Hepatocyte (in vitro differentiated cells): ENCODE results near the gene SPATA20. TPM values are rescaled to one million over a fixed set of nuclear protein-coding genes. Genes with fewer than 3 reads are reported as not detected.
A peak's percentile ranks its signal among the peaks of the same experiment; 100 is the strongest.

Experiments used
- DNase-seq: peaks from one replicate; pipeline ENCODE4 v3.0.0-alpha.2; 2016; ENCODE audit warnings: low spot score
- H2AFZ ChIP-seq: fragments of 200-600 bp; sonication (generic); 2 replicates; pipeline ENCODE4 v1.6.0; 2016; ENCODE audit warnings: antibody characterized with exemption, mild to moderate bottlenecking
- H3K27ac ChIP-seq: fragments of 200-600 bp; sonication (generic); 2 replicates; pipeline ENCODE4 v1.5.1; 2016; ENCODE audit warnings: mild to moderate bottlenecking
- H3K27me3 ChIP-seq: fragments of 200-600 bp; sonication (generic); 2 replicates; pipeline ENCODE4 v1.6.1; 2016
- H3K36me3 ChIP-seq: fragments of 200-600 bp; sonication (generic); replicated peaks from 2 replicates; pipeline ENCODE4 v1.5.1; 2016; ENCODE audit warnings: low read depth; ENCODE audit not compliant: insufficient read depth
- H3K4me1 ChIP-seq: fragments of 200-600 bp; sonication (generic); 2 replicates; pipeline ENCODE4 v1.5.1; 2016; ENCODE audit warnings: mild to moderate bottlenecking, moderate library complexity; ENCODE audit not compliant: insufficient read depth
- H3K4me2 ChIP-seq: fragments of 200-600 bp; sonication (generic); 2 replicates; pipeline ENCODE4 v1.6.0; 2016
- H3K4me3 ChIP-seq: fragments of 200-600 bp; sonication (generic); 2 replicates; pipeline ENCODE4 v1.5.1; 2016; ENCODE audit warnings: mild to moderate bottlenecking
- H3K79me2 ChIP-seq: fragments of 200-600 bp; sonication (generic); 2 replicates; pipeline ENCODE4 v1.6.0; 2017; ENCODE audit warnings: mild to moderate bottlenecking
- H3K9me2 ChIP-seq: fragments of 200-600 bp; sonication (generic); replicated peaks from 2 replicates; pipeline ENCODE4 v1.6.0; 2017; ENCODE audit warnings: mild to moderate bottlenecking; ENCODE audit not compliant: insufficient read depth
- H3K9me3 ChIP-seq: fragments of 200-600 bp; sonication (generic); 2 replicates; pipeline ENCODE4 v1.5.1; 2016; ENCODE audit warnings: low read depth, mild to moderate bottlenecking
- H4K20me1 ChIP-seq: fragments of 200-600 bp; sonication (generic); 2 replicates; pipeline ENCODE4 v1.6.0; 2016; ENCODE audit warnings: mild to moderate bottlenecking; ENCODE audit not compliant: insufficient read depth, poor library complexity, severe bottlenecking
- CTCF ChIP-seq: fragments of 200-600 bp; sonication (generic); IDR thresholded peaks from 2 replicates; pipeline ENCODE4 v1.5.1; 2016; ENCODE audit warnings: antibody characterized with exemption, mild to moderate bottlenecking; ENCODE audit not compliant: poor library complexity
- EZH2 ChIP-seq: fragments of 200-600 bp; sonication (generic); IDR thresholded peaks from 2 replicates; pipeline ENCODE4 v1.6.1; 2016; ENCODE audit warnings: antibody characterized with exemption, mild to moderate bottlenecking, borderline replicate concordance
- EZH2phosphoT487 ChIP-seq: fragments of 200-600 bp; sonication (generic); IDR thresholded peaks from one replicate; pipeline ENCODE4 v1.6.1; 2018; ENCODE audit warnings: antibody characterized with exemption, mild to moderate bottlenecking, low read depth, moderate library complexity; ENCODE audit not compliant: unreplicated experiment, severe bottlenecking
- WGBS: methylation state at CpG from one replicate; pipeline ENCODE4 v1.1.6; 2016; ENCODE audit warnings: low lambda C conversion rate; ENCODE audit errors: missing lambda C conversion rate; 5-methylcytosine and 5-hydroxymethylcytosine counted together
- polyA plus RNA-seq: library from polyadenylated mRNA; unstranded; fragments of >200 nt; fragmentation: Nextera tagmentation; extraction: Ambion mirVana; gene quantifications from 2 replicates; pipeline ENCODE4 v1.2.1, GENCODE V29; 2016
- total RNA-seq: library from RNA; depleted of rRNA; stranded (reverse); fragments of >200 nt; gene quantifications from 2 replicates; pipeline ENCODE4 v1.2.3, GENCODE V29; 2014

SPATA20 gene
- total and polyA plus RNA-seq, 2 experiments from 2014 or later = 97.5 to 108 TPM

GRCh38 chr17:50603340-50603739, 56.4 kb downstream of the SPATA20 start:
- 77% methylated on average over 9 of the region's 9 CpGs for WGBS
- Histone ChIP-seq H2AFZ (no peak overlapping the region), H3K36me3 (no peaks in the 10 kb centered on the region), H3K27ac (no peak overlapping the region), H3K79me2 (no peaks in the 10 kb centered on the region), H3K9me3 (no peaks in the 10 kb centered on the region), H3K4me1 (peaks cover 29% of the 10 kb centered on the region), H3K4me3 (no peak overlapping the region), H3K27me3 (no peaks in the 10 kb centered on the region), H4K20me1 (no peaks in the 10 kb centered on the region), H3K4me2 (no peak overlapping the region), H3K9me2 (no peaks in the 10 kb centered on the region)
- no peak for DNase-seq
- TF ChIP-seq EZH2phosphoT487 (no peak), CTCF (no peak), EZH2 (no peak)

GRCh38 chr17:50604513-50604912, 57.5 kb downstream of the SPATA20 start:
- Histone ChIP-seq H3K4me3 (no peak overlapping the region), H3K27ac (peak overlapping the region; percentile 85), H3K79me2 (no peaks in the 10 kb centered on the region), H3K4me1 (peaks cover 29% of the 10 kb centered on the region), H3K9me2 (no peaks in the 10 kb centered on the region), H2AFZ (no peak overlapping the region), H3K4me2 (peak overlapping the region; percentile 53), H3K36me3 (no peaks in the 10 kb centered on the region), H4K20me1 (no peaks in the 10 kb centered on the region), H3K27me3 (no peaks in the 10 kb centered on the region), H3K9me3 (no peaks in the 10 kb centered on the region)
- DNase-seq = peak; percentile 89
- TF ChIP-seq CTCF (no peak), EZH2phosphoT487 (no peak), EZH2 (no peak)
- WGBS = 40% methylated on average over 13 of the region's 13 CpGs

- peaks cover 29% of the 10 kb centered on the region for H3K4me1 ChIP-seq
- H3K9me3 ChIP-seq = no peaks in the 10 kb centered on the region
- H3K79me2 ChIP-seq = no peaks in the 10 kb centered on the region
- H3K4me2 ChIP-seq = no peak overlapping the region
- no peak overlapping the region for H2AFZ ChIP-seq
- peak overlapping the region; percentile 85 for H3K27ac ChIP-seq
- H3K27me3 ChIP-seq = no peaks in the 10 kb centered on the region
- WGBS = 87% methylated on average over 10 of the region's 10 CpGs
- H3K9me2 ChIP-seq = no peaks in the 10 kb centered on the region
- no peaks in the 10 kb centered on the region for H3K36me3 ChIP-seq
- TF ChIP-seq CTCF (no peak), EZH2 (no peak), EZH2phosphoT487 (no peak)
- no peaks in the 10 kb centered on the region for H4K20me1 ChIP-seq
- DNase-seq = no peak
- H3K4me3 ChIP-seq = no peak overlapping the region
These were observed 58.5 kb downstream of the SPATA20 start for GRCh38 chr17:50605429-50605828.

Other genes starting within 250 kb of the SPATA20 start
- 26.8 and 27.4 TPM in 2 replicates for gene XYLT2, start 201.0 kb upstream of the SPATA20 start, total RNA-seq
- 18.3 and 19.9 TPM in 2 replicates for gene XYLT2, start 201.0 kb upstream of the SPATA20 start, polyA plus RNA-seq
- gene MRPL27, start 174.0 kb upstream of the SPATA20 start, total RNA-seq = 83.0 and 98.5 TPM in 2 replicates
- 139 TPM in 2 replicates for gene MRPL27, start 174.0 kb upstream of the SPATA20 start, polyA plus RNA-seq
- gene EME1, start 173.9 kb upstream of the SPATA20 start, total RNA-seq = 1.9 and 2.1 TPM in 2 replicates
- gene EME1, start 173.9 kb upstream of the SPATA20 start, polyA plus RNA-seq = 5.1 and 7.2 TPM in 2 replicates
- 97.9 and 121 TPM in 2 replicates for gene LRRC59, start 149.7 kb upstream of the SPATA20 start, total RNA-seq
- 82.3 and 105 TPM in 2 replicates for gene LRRC59, start 149.7 kb upstream of the SPATA20 start, polyA plus RNA-seq
- 37.7 and 47.9 TPM in 2 replicates for gene ACSF2, start 121.0 kb upstream of the SPATA20 start, total RNA-seq
- gene ACSF2, start 121.0 kb upstream of the SPATA20 start, polyA plus RNA-seq = 39.1 and 43.1 TPM in 2 replicates
- gene CHAD, start 78.3 kb upstream of the SPATA20 start, total RNA-seq = 0.20 and 0.40 TPM in 2 replicates
- 1.1 and 1.8 TPM in 2 replicates for gene CHAD, start 78.3 kb upstream of the SPATA20 start, polyA plus RNA-seq
- 28.6 and 29.7 TPM in 2 replicates for gene RSAD1, start 68.3 kb upstream of the SPATA20 start, total RNA-seq
- 30.4 and 44.2 TPM in 2 replicates for gene RSAD1, start 68.3 kb upstream of the SPATA20 start, polyA plus RNA-seq
- 0.43 TPM in 1 of 2 replicates, not detected in the other for gene MYCBPAP, start 38.7 kb upstream of the SPATA20 start, total RNA-seq
- gene MYCBPAP, start 38.7 kb upstream of the SPATA20 start, polyA plus RNA-seq = 0.70 and 1.2 TPM in 2 replicates
- 2.7 and 3.8 TPM in 2 replicates for gene EPN3, start 14.4 kb upstream of the SPATA20 start, total RNA-seq
- 11.5 and 12.1 TPM in 2 replicates for gene EPN3, start 14.4 kb upstream of the SPATA20 start, polyA plus RNA-seq
- gene CACNA1G, start 13.5 kb downstream of the SPATA20 start, total RNA-seq = 2.9 and 4.8 TPM in 2 replicates
- gene CACNA1G, start 13.5 kb downstream of the SPATA20 start, polyA plus RNA-seq = 3.5 and 4.8 TPM in 2 replicates
- 12.6 and 18.1 TPM in 2 replicates for gene ABCC3, start 87.7 kb downstream of the SPATA20 start, total RNA-seq
- 16.9 and 19.2 TPM in 2 replicates for gene ABCC3, start 87.7 kb downstream of the SPATA20 start, polyA plus RNA-seq
- gene ANKRD40, start 160.7 kb downstream of the SPATA20 start, total RNA-seq = 28.1 and 30.8 TPM in 2 replicates
- gene ANKRD40, start 160.7 kb downstream of the SPATA20 start, polyA plus RNA-seq = 10.3 and 11.4 TPM in 2 replicates
- 56.4 and 56.9 TPM in 2 replicates for gene LUC7L3, start 172.4 kb downstream of the SPATA20 start, total RNA-seq
- gene LUC7L3, start 172.4 kb downstream of the SPATA20 start, polyA plus RNA-seq = 156 and 256 TPM in 2 replicates
- 3.3 and 4.2 TPM in 2 replicates for gene ANKRD40CL, start 220.3 kb downstream of the SPATA20 start, total RNA-seq
- gene ANKRD40CL, start 220.3 kb downstream of the SPATA20 start, polyA plus RNA-seq = 2.8 and 3.9 TPM in 2 replicates